Activated CD4-positive, alpha-beta T cell treated with anti-CD3 and anti-CD28 coated beads for 36 hours (primary cell): ENCODE measurements around the gene PMS1. TPM values are rescaled to one million over a fixed set of nuclear protein-coding genes. Genes with fewer than 3 reads are reported as not detected.
"Not testable (repeated sequence)": the region's sequence is repeated elsewhere in the genome, so short reads cannot be mapped to it uniquely, and the experiment has no call there.

Experiments
- ATAC-seq: fragments of 200-7000 bp; cut with Tn5 transposase; one replicate; pipeline ENCODE4 v1.10.0; 2021; ENCODE audit warnings: mild to moderate bottlenecking, moderate library complexity
- CTCF ChIA-PET: fragments of 350-600 bp; sonication (Branson Sonifier 250); formaldehyde crosslinking; loops from one replicate; lab custom pipeline; 2021; ENCODE audit warnings: antibody characterized with exemption; lab: Charles Lee
- POLR2A ChIA-PET: fragments of 350-600 bp; sonication (Branson Sonifier 250); formaldehyde crosslinking; loops from one replicate; lab custom pipeline; 2021; ENCODE audit warnings: antibody characterized with exemption, inconsistent platforms; lab: Charles Lee
- DNase-seq: peaks from one replicate; pipeline ENCODE4 v3.0.0-alpha.2; 2020
- H3K27ac Mint-ChIP-seq: one replicate; pipeline ENCODE4 v1.8.0; 2021; ENCODE audit warnings: mixed read lengths
- H3K27me3 Mint-ChIP-seq: one replicate; pipeline ENCODE4 v1.8.0; 2021; ENCODE audit warnings: mixed read lengths
- H3K36me3 Mint-ChIP-seq: one replicate; pipeline ENCODE4 v1.8.0; 2021; ENCODE audit warnings: low read depth, mixed read lengths
- H3K4me1 Mint-ChIP-seq: one replicate; pipeline ENCODE4 v1.8.0; 2021; ENCODE audit warnings: mixed read lengths
- H3K4me3 Mint-ChIP-seq: one replicate; pipeline ENCODE4 v1.8.0; 2021; ENCODE audit warnings: mild to moderate bottlenecking, moderate library complexity, mixed read lengths
- H3K9me3 Mint-ChIP-seq: one replicate; pipeline ENCODE4 v1.8.0; 2021; ENCODE audit warnings: low read depth, mixed read lengths
- intact Hi-C, 2 experiments: fragments of 100-400 bp; cut with DNase I in 1 of 2; cut with micrococcal nuclease in 1 of 2; formaldehyde crosslinking; loops; one replicate each; pipeline versions ENCODE4 v1.14.2 to v1.15.1; 2022 to 2024; cut with DNase I, micrococcal nuclease
- total RNA-seq, 2 experiments: library from RNA; stranded (reverse); gene quantifications; one replicate each; pipeline ENCODE4 v1.2.3, GENCODE V29; 2021

Gene PMS1
- total RNA-seq, 2 experiments from 2014 or later = 45.8 to 47.4 TPM

DNA sequence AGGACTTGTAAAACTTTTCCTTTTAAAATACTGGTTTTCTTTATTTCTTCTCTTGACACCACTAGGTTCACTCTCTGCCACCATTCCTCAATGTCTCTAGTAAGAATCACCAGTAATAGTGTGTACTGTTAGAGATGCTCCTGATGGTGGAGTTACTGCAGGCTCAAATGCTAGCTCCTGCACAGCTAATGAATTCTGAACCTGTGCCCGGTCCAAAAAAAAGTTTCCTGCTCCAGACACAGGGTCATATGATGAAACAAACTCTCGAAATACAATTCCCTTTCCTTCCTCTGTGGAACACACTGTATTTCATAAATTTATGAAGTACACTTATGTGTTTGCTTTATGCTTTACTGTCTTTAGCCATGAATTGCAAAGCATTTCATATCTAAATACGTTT lies 19.2 kb downstream of the PMS1 start:
- no peaks in the 10 kb centered on the region for H3K9me3 Mint-ChIP-seq
- ChIA-PET POLR2A (no interaction called here), CTCF (no interaction called here)
- peaks cover 6% of the 10 kb centered on the region for H3K4me1 Mint-ChIP-seq
- intact Hi-C loops = no loop called here
- no peak for ATAC-seq
- H3K27me3 Mint-ChIP-seq = no peaks in the 10 kb centered on the region
- H3K4me3 Mint-ChIP-seq = no peak overlapping the region
- H3K27ac Mint-ChIP-seq = no peak overlapping the region
- DNase-seq = no peak
- peaks cover 22% of the 10 kb centered on the region for H3K36me3 Mint-ChIP-seq

DNA sequence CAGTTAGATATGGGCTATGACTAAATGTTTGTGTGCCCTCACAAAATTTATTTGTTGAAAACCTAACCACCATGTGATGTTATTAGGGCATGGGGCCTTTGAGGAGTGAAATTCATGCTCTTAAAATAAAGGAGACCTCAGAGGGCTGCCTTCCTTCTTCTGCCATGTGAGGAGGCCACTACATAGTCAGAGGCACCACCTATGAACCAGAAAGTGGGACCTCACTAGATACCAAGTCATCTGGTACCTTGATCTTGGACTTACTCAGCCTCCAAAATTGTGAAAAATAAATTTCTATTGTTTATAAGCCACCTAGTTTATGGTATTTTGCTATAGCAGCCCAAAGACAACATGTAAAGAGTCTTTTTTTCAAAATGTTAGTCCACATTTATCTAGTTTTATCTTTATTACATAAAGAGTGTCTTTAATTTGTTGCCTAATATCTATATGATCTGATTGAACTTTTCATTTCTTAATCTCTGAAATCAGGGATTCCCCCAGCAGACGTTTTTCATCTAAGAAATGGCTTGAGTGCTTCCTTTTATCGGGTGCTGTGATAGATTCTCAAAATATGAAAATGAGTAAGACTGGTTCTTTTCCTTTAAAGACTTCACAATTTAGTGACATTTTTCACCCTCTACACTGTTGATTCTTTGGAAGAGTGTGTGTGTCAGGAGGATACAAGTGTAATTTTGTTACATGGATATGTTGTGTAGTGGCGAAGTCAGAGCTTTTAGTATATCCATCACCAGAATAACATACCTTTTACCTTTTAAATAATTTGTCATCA lies 34.2 kb downstream of the PMS1 start:
- Mint-ChIP-seq H3K36me3 (peaks cover 55% of the 10 kb centered on the region), H3K27me3 (no peaks in the 10 kb centered on the region), H3K9me3 (no peaks in the 10 kb centered on the region), H3K4me1 (peaks cover 19% of the 10 kb centered on the region), H3K4me3 (no peak overlapping the region), H3K27ac (peak overlapping the region; percentile 91)
- ATAC-seq (peak; percentile 63), DNase-seq (no peak)
- POLR2A ChIA-PET = interaction anchor here (0.9 kb wide), 1 partner anchor 156 kb away, joined by 4 read pairs; no protein-coding TSS in a partner anchor
- intact Hi-C loops = loop anchor here in 1 of 2 experiments (1.0 kb wide), 1 partner anchor 437 kb away; no protein-coding TSS in a partner anchor
- CTCF ChIA-PET = interaction anchor here (0.9 kb wide), 1 partner anchor 162 kb away, joined by 3 read pairs; no protein-coding TSS in a partner anchor

GRCh38 chr2:189819297-189819704 lies 35.1 kb downstream of the PMS1 start:
- ATAC-seq = peak; percentile 80

GRCh38 chr2:189821953-189822748 lies 37.9 kb downstream of the PMS1 start:
- H3K27ac Mint-ChIP-seq = no peak overlapping the region
- intact Hi-C loops = no loop called here
- CTCF ChIA-PET = no interaction called here
- H3K9me3 Mint-ChIP-seq = no peaks in the 10 kb centered on the region
- H3K36me3 Mint-ChIP-seq = peaks cover 42% of the 10 kb centered on the region
- H3K27me3 Mint-ChIP-seq = no peaks in the 10 kb centered on the region
- no peak overlapping the region for H3K4me3 Mint-ChIP-seq
- peaks cover 19% of the 10 kb centered on the region for H3K4me1 Mint-ChIP-seq
- DNase-seq (no peak), ATAC-seq (no peak)
- POLR2A ChIA-PET = no interaction called here

More at GRCh38 chr2:189819297-189819704, 35.1 kb downstream of the PMS1 start:
- POLR2A ChIA-PET = interaction anchor here (0.9 kb wide), 1 partner anchor 157 kb away, joined by 4 read pairs; no protein-coding TSS in a partner anchor
- H3K4me1 Mint-ChIP-seq = peaks cover 19% of the 10 kb centered on the region
- CTCF ChIA-PET = interaction anchor here (0.9 to 1.2 kb wide), 2 partner anchors 9 to 163 kb away, joined by 3 read pairs; no protein-coding TSS in a partner anchor
- DNase-seq = no peak
- no peaks in the 10 kb centered on the region for H3K9me3 Mint-ChIP-seq
- intact Hi-C loops = loop anchor here in 1 of 2 experiments (1.0 kb wide), 1 partner anchor 436 kb away; no protein-coding TSS in a partner anchor
- H3K4me3 Mint-ChIP-seq = no peak overlapping the region
- no peaks in the 10 kb centered on the region for H3K27me3 Mint-ChIP-seq
- H3K36me3 Mint-ChIP-seq = peaks cover 50% of the 10 kb centered on the region
- peak overlapping the region; percentile 91 for H3K27ac Mint-ChIP-seq

GRCh38 chr2:189824694-189825396 lies 40.6 kb downstream of the PMS1 start:
- ATAC-seq (no peak), DNase-seq (no peak)
- Mint-ChIP-seq H3K9me3 (no peaks in the 10 kb centered on the region), H3K27me3 (no peaks in the 10 kb centered on the region), H3K36me3 (peaks cover 25% of the 10 kb centered on the region), H3K27ac (no peak overlapping the region), H3K4me1 (peaks cover 4% of the 10 kb centered on the region), H3K4me3 (no peak overlapping the region)
- intact Hi-C loops = no loop called here
- ChIA-PET CTCF (no interaction called here), POLR2A (no interaction called here)

DNA sequence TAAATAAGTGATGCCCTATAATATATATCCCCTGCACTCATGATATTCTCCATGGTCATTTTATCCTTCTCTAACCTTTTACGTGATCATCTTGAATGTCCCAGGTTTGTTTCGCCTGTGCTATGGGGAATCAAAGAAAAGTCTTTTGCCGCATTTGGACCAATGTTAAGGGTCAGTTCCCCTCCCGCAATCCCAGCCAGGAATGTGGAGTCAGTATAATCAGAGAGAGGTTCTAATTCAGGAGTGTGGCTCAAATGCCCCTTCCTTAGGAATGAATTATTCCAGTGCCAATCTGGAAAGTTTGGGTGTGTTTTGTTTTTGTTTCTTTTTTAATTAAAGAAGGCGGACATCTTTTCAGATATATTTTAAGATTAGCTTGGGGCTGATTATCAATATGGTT lies 41.8 kb downstream of the PMS1 start:
- no peak for ATAC-seq

DNA sequence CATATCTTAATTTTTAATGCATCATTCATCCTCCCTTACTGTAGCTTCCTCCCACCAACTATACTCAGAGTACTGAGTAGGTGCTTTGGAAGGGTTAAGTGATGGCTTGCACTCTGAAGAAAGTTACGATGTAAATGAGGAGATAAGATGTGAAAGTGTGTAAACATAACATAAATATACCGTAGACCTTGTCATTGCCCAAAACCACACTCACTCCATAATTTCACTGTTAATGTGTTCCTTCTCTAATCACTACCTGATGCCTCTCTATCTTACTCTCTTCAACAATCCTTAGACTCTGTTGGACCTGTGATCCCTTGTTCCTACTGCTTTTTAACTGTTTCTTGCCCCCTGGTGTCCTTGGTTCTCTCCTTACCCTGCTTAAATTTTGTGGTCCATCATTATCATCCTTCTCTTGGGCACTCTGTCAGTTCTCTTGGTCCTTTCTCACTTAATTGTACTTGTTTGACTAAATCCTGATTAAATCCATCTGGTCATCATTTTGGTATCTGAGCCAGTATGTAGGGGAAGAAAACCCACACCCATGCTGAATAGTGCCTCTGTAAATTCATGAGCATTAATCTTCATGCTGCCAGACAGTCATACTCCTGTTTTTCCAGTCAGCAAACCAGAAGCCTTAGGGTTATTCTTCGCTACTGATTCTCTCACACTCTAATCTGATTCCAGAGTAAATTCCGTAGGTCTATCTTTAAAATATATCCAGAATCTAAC lies 45.0 kb downstream of the PMS1 start:
- ATAC-seq (no peak), DNase-seq (no peak)
- Mint-ChIP-seq H3K27ac (no peak overlapping the region), H3K36me3 (peaks cover 16% of the 10 kb centered on the region), H3K9me3 (no peaks in the 10 kb centered on the region), H3K27me3 (no peaks in the 10 kb centered on the region), H3K4me3 (no peak overlapping the region), H3K4me1 (peaks cover 6% of the 10 kb centered on the region)
- intact Hi-C loops = no loop called here
- POLR2A ChIA-PET = no interaction called here
- CTCF ChIA-PET = no interaction called here

More for the DNA sequence above, 41.8 kb downstream of the PMS1 start:
- CTCF ChIA-PET = no interaction called here
- Mint-ChIP-seq H3K9me3 (no peaks in the 10 kb centered on the region), H3K4me3 (no peak overlapping the region), H3K36me3 (peaks cover 15% of the 10 kb centered on the region), H3K27me3 (no peaks in the 10 kb centered on the region), H3K27ac (no peak overlapping the region), H3K4me1 (peaks cover 6% of the 10 kb centered on the region)
- DNase-seq = no peak
- POLR2A ChIA-PET = no interaction called here
- intact Hi-C loops = no loop called here

- ATAC-seq (no peak), DNase-seq (no peak)
- Mint-ChIP-seq H3K9me3 (no peaks in the 10 kb centered on the region), H3K36me3 (peaks cover 18% of the 10 kb centered on the region), H3K4me3 (no peak overlapping the region), H3K27me3 (no peaks in the 10 kb centered on the region), H3K4me1 (peaks cover 6% of the 10 kb centered on the region), H3K27ac (no peak overlapping the region)
- intact Hi-C loops = no loop called here
- ChIA-PET POLR2A (no interaction called here), CTCF (interaction anchor here (0.8 to 1.0 kb wide), 2 partner anchors 20 to 761 kb away, joined by 3 read pairs; no protein-coding TSS in a partner anchor)
These were observed 46.3 kb downstream of the PMS1 start for GRCh38 chr2:189830510-189830909.

- peaks cover 15% of the 10 kb centered on the region for H3K4me1 Mint-ChIP-seq
- ATAC-seq (no peak), DNase-seq (no peak)
- ChIA-PET POLR2A (no interaction called here), CTCF (no interaction called here)
- no peaks in the 10 kb centered on the region for H3K9me3 Mint-ChIP-seq
- intact Hi-C loops = no loop called here
- no peaks in the 10 kb centered on the region for H3K27me3 Mint-ChIP-seq
- H3K4me3 Mint-ChIP-seq = no peak overlapping the region
- H3K36me3 Mint-ChIP-seq = peaks cover 19% of the 10 kb centered on the region
- H3K27ac Mint-ChIP-seq = no peak overlapping the region
These were observed 49.8 kb downstream of the PMS1 start for GRCh38 chr2:189834059-189834458.

- DNase-seq, H3K27ac Mint-ChIP-seq, intact Hi-C loops, H3K9me3 Mint-ChIP-seq, ATAC-seq, POLR2A ChIA-PET, H3K27me3 Mint-ChIP-seq, H3K4me3 Mint-ChIP-seq: not testable (repeated sequence)
- CTCF ChIA-PET = interaction anchor here (1.0 kb wide), 1 partner anchor 139 kb away, joined by 3 read pairs; no protein-coding TSS in a partner anchor
- Mint-ChIP-seq H3K36me3 (peaks cover 19% of the 10 kb centered on the region), H3K4me1 (peaks cover 15% of the 10 kb centered on the region)
These were observed 50.4 kb downstream of the PMS1 start for GRCh38 chr2:189834642-189835041.
